ENCODE measurements around the gene AFG3L2. TPM values are rescaled to one million over a fixed set of nuclear protein-coding genes. Genes with fewer than 3 reads are reported as not detected.

The AFG3L2 gene
- total and polyA plus RNA-seq, 10 donors = 16.0 to 42.4 (median 33.9) TPM

DNA sequence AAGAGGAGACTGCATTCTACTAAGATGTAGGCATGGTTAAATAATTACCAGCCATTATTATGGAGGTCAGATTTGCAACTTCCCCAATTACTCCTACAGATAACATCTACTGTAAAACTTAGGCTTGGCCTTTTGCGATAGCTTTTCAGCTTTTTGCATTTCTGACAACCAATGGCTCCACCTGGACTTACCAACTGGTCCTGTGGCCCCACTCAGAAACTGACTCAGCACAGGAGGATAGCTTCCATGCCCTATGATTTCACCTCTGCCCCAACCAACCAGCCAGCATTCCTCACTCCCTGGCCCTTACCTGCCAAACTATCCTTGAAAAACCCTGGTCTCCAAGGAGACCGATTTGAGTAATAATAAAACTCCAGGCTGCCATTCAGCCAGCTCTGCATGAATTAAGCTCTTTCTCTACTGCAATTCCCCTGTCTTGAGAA is 40.8 kb downstream of the AFG3L2 start:
- no peaks in the 10 kb centered on the region for H3K27me3 ChIP-seq (replicated peaks in 1 of 7)
- H3K9me3 ChIP-seq = no peaks in the 10 kb centered on the region
- H3K27ac ChIP-seq = no peak overlapping the region
- TF ChIP-seq, protein P1, sequence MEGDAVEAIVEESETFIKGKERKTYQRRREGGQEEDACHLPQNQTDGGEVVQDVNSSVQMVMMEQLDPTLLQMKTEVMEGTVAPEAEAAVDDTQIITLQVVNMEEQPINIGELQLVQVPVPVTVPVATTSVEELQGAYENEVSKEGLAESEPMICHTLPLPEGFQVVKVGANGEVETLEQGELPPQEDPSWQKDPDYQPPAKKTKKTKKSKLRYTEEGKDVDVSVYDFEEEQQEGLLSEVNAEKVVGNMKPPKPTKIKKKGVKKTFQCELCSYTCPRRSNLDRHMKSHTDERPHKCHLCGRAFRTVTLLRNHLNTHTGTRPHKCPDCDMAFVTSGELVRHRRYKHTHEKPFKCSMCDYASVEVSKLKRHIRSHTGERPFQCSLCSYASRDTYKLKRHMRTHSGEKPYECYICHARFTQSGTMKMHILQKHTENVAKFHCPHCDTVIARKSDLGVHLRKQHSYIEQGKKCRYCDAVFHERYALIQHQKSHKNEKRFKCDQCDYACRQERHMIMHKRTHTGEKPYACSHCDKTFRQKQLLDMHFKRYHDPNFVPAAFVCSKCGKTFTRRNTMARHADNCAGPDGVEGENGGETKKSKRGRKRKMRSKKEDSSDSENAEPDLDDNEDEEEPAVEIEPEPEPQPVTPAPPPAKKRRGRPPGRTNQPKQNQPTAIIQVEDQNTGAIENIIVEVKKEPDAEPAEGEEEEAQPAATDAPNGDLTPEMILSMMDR (IDR thresholded peaks at IDR 0.05 in 8 of 11, conservative IDR thresholded peaks at IDR 0.05 in 3 of 11) = no peak
- no peak for TF ChIP-seq POLR2AphosphoS5 (IDR thresholded peaks at IDR 0.05)
- TF ChIP-seq POLR2A (IDR thresholded peaks at IDR 0.05) = no peak
- DNase-seq = no peak
- no peak overlapping the region for H3K4me3 ChIP-seq
- WGBS, 5 donors = 73 to 93% (median 84%) methylated on average over 2 of the region's 2 CpGs
- H3K4me1 ChIP-seq = no peaks in the 10 kb centered on the region
- intact Hi-C loops (cut with DNase I; ENCODE audit: low total_unique reads) = no loop called here
- peaks cover 0 to 92% (median 54%) of the 10 kb centered on the region in 6 donors for H3K36me3 ChIP-seq

DNA sequence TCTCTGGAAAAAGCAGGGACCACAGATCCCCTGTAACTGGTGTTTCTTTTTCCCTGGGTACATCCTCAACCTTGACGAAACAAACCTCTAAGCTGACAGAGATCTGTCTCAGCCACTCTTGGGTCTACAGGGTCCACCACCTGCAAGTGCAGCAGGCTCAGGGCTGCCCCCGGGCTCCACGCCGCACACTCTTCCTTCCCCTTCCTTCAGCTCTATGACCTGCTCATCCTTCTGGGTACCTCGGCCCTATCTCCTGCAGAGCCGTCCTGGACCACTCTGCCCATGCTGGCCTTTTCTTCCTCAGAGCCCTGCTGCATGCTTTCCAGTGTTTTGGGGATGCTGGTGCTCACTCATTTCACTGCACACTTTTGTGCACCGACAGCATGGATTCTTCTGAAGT is 41.5 kb downstream of the AFG3L2 start:
- H3K27me3 ChIP-seq (replicated peaks in 1 of 7) = no peaks in the 10 kb centered on the region
- H3K9me3 ChIP-seq = no peaks in the 10 kb centered on the region
- no peaks in the 10 kb centered on the region for H3K4me1 ChIP-seq
- H3K27ac ChIP-seq = no peak overlapping the region
- TF ChIP-seq POLR2AphosphoS5 (IDR thresholded peaks at IDR 0.05) (no peak), POLR2A (IDR thresholded peaks at IDR 0.05) (no peak)
- TF ChIP-seq, protein P1 (IDR thresholded peaks at IDR 0.05 in 8 of 11, conservative IDR thresholded peaks at IDR 0.05 in 3 of 11) = no peak
- DNase-seq = no peak
- H3K4me3 ChIP-seq = no peak overlapping the region
- peaks cover 0 to 91% (median 55%) of the 10 kb centered on the region in 6 donors for H3K36me3 ChIP-seq
- intact Hi-C loops (cut with DNase I; ENCODE audit: low total_unique reads) = no loop called here
- WGBS, 5 donors = 81 to 93% (median 91%) methylated on average over 7 of the region's 7 CpGs

DNA sequence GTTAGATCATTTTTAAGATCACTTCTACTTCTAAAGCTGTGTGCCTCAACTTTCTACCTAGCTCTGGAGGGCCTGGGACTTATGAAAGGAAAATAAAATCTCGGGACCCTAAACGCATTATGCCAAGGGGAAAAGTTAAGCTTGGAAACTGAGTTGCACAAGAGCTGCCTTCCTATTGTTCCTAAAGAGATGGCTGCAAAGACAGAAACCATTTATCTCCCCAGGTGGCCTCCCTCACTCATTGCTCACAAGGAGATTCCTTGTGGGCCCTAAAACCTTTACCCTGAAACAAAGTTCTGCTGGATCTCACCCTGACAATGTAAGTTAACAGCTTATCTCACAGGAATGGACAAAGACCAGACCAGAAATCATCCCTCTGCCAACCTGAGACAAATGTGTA is 42.2 kb downstream of the AFG3L2 start:
- H3K36me3 ChIP-seq = peaks cover 0 to 91% (median 58%) of the 10 kb centered on the region in 6 donors
- intact Hi-C loops (cut with DNase I; ENCODE audit: low total_unique reads) = no loop called here
- 75 to 94% (median 90%) methylated on average over 2 of the region's 2 CpGs for WGBS, 5 donors

DNA sequence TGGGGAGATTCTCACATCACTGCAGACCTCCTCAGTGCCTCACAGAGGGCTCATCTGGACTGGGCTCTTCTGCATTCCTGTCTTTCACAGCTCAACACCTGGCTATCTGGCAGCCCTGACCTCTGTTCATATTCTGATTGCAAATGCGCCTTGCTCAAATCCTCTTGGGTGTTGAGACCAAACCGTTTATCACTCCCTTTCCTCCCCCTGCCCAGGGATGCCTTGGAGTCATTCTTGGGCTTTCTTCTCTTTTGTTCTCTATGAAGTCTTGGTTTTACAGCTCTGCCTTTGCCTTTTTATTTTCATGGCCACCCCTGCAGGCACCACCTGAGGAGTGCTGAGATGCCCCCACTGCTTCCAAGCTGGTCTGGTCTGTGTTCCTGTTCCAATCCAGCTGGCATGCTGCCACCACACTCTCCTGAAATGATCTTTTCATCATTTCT is 42.6 kb downstream of the AFG3L2 start:
- intact Hi-C loops (cut with DNase I; ENCODE audit: low total_unique reads) = no loop called here
- peaks cover 0 to 91% (median 60%) of the 10 kb centered on the region in 6 donors for H3K36me3 ChIP-seq
- H3K27me3 ChIP-seq (replicated peaks in 1 of 7) = no peaks in the 10 kb centered on the region
- no peaks in the 10 kb centered on the region for H3K9me3 ChIP-seq
- 74 to 88% (median 82%) methylated on average over 2 of the region's 2 CpGs for WGBS, 5 donors
- no peak for DNase-seq
- H3K4me1 ChIP-seq = no peaks in the 10 kb centered on the region
- H3K27ac ChIP-seq = no peak overlapping the region
- TF ChIP-seq POLR2AphosphoS5 (IDR thresholded peaks at IDR 0.05) (no peak), POLR2A (IDR thresholded peaks at IDR 0.05) (no peak)
- TF ChIP-seq, protein P1 (IDR thresholded peaks at IDR 0.05 in 8 of 11, conservative IDR thresholded peaks at IDR 0.05 in 3 of 11) = no peak
- H3K4me3 ChIP-seq = no peak overlapping the region

More for the DNA sequence above, 42.2 kb downstream of the AFG3L2 start:
- H3K4me3 ChIP-seq = no peak overlapping the region
- no peak overlapping the region for H3K27ac ChIP-seq
- no peak for DNase-seq
- TF ChIP-seq, protein P1 (IDR thresholded peaks at IDR 0.05 in 8 of 11, conservative IDR thresholded peaks at IDR 0.05 in 3 of 11) = no peak
- TF ChIP-seq POLR2A (IDR thresholded peaks at IDR 0.05) (no peak), POLR2AphosphoS5 (IDR thresholded peaks at IDR 0.05) (no peak)
- H3K27me3 ChIP-seq (replicated peaks in 1 of 7) = no peaks in the 10 kb centered on the region
- H3K4me1 ChIP-seq = no peaks in the 10 kb centered on the region
- H3K9me3 ChIP-seq = no peaks in the 10 kb centered on the region

Data from spleen (tissue), 11 donors.